ENCODE results near the gene MED17. TPM values are rescaled to one million over a fixed set of nuclear protein-coding genes. Genes with fewer than 3 reads are reported as not detected.

The MED17 gene
- total RNA-seq, 1 experiment from 2014 or later = 29.6 TPM

- TF ChIP-seq E2F4 (CRISPR knock-in tag; IDR thresholded peaks at IDR 0.05; ENCODE audit: borderline replicate concordance, low read depth) (no peak), FOXK1 (CRISPR knock-in tag; IDR thresholded peaks at IDR 0.05) (no peak), ELF4 (CRISPR knock-in tag; IDR thresholded peaks at IDR 0.05; ENCODE audit: low read depth) (no peak), FOXP1 (CRISPR knock-in tag; IDR thresholded peaks at IDR 0.05; ENCODE audit: borderline replicate concordance) (no peak), CBFB (CRISPR knock-in tag; IDR thresholded peaks at IDR 0.05; ENCODE audit: low read depth) (no peak), ESRRA (CRISPR knock-in tag; IDR thresholded peaks at IDR 0.05; ENCODE audit: borderline replicate concordance) (no peak), SMAD4 (CRISPR knock-in tag; IDR thresholded peaks at IDR 0.05) (no peak), NR3C1 (CRISPR knock-in tag; conservative IDR thresholded peaks at IDR 0.05; ENCODE audit: low read depth) (no peak), PREB (CRISPR knock-in tag; IDR thresholded peaks at IDR 0.05; ENCODE audit: borderline replicate concordance) (no peak), RELA (CRISPR knock-in tag; IDR thresholded peaks at IDR 0.05; ENCODE audit: borderline replicate concordance) (no peak), NR1H2 (CRISPR knock-in tag; IDR thresholded peaks at IDR 0.05) (no peak), HMGXB4 (CRISPR knock-in tag; IDR thresholded peaks at IDR 0.05) (no peak)
Measured at GRCh38 chr11:93829598-93829997, 45.5 kb downstream of the MED17 start (continued).

GRCh38 chr11:93831343-93832127, 47.5 kb downstream of the MED17 start:
- CTCF ChIA-PET = no interaction called here
- ATAC-seq (no peak), DNase-seq (ENCODE audit: low spot score) (no peak)
- POLR2A ChIA-PET = no interaction called here
- no peak overlapping the region for H3K27ac Mint-ChIP-seq
- H3K36me3 Mint-ChIP-seq = no peaks in the 10 kb centered on the region
- H3K4me1 Mint-ChIP-seq = no peaks in the 10 kb centered on the region; the same call in 1 of the 2 replicates
- H3K9me3 Mint-ChIP-seq = no peaks in the 10 kb centered on the region
- no peak for TF ChIP-seq ESRRA (CRISPR knock-in tag; IDR thresholded peaks at IDR 0.05; ENCODE audit: borderline replicate concordance)
- TF ChIP-seq ZNF121 (CRISPR knock-in tag; IDR thresholded peaks at IDR 0.05) = no peak
- no peak for TF ChIP-seq STAT6 (CRISPR knock-in tag; conservative IDR thresholded peaks at IDR 0.05; ENCODE audit: low read depth)
- no peak for TF ChIP-seq NR1H2 (CRISPR knock-in tag; IDR thresholded peaks at IDR 0.05)
- TF ChIP-seq ARID4B (CRISPR knock-in tag; IDR thresholded peaks at IDR 0.05; ENCODE audit: borderline replicate concordance) = no peak
- no peak for TF ChIP-seq HMGA2 (CRISPR knock-in tag; IDR thresholded peaks at IDR 0.05)
- no peak for TF ChIP-seq CREM (CRISPR knock-in tag; IDR thresholded peaks at IDR 0.05)
- TF ChIP-seq RORB (CRISPR knock-in tag; IDR thresholded peaks at IDR 0.05) = no peak
- TF ChIP-seq ZNF425 (CRISPR knock-in tag; conservative IDR thresholded peaks at IDR 0.05) = no peak
- H3K27me3 Mint-ChIP-seq (ENCODE audit: low read depth) = no peaks in the 10 kb centered on the region
- no peak overlapping the region for H3K4me3 Mint-ChIP-seq

Measured in WTC11 (cell line).